Neural cell (in vitro differentiated cells): ENCODE measurements around the gene EEPD1. TPM values are rescaled to one million over a fixed set of nuclear protein-coding genes. Genes with fewer than 3 reads are reported as not detected.

Source experiments
- H2AFZ ChIP-seq: fragments of 200-600, 300-800 bp; sonication (generic), shearing (Covaris generic); 2 replicates; pipeline ENCODE4 v1.6.0; 2014; ENCODE audit warnings: low read depth, mild to moderate bottlenecking, antibody characterized with exemption, low read length, moderate library complexity
- H3F3A ChIP-seq: fragments of 200-600 bp; shearing (Covaris generic); 2 replicates; pipeline ENCODE4 v1.6.1; 2016; ENCODE audit warnings: mild to moderate bottlenecking, moderate library complexity, mixed read lengths, antibody characterized with exemption, low read length; ENCODE audit not compliant: insufficient read depth, poor library complexity, severe bottlenecking
- H3K27ac ChIP-seq: fragments of 200-600, 300-800 bp; sonication (generic), shearing (Covaris generic); 2 replicates; pipeline ENCODE4 v1.5.1; 2014; ENCODE audit warnings: mild to moderate bottlenecking, low read length, moderate library complexity
- H3K27me3 ChIP-seq: fragments of 300-800, 200-600 bp; sonication (generic), shearing (Covaris generic); 2 replicates; pipeline ENCODE4 v1.6.0; 2014; ENCODE audit warnings: mild to moderate bottlenecking, low read depth, low read length, moderate library complexity; ENCODE audit not compliant: insufficient read depth
- H3K36me3 ChIP-seq: fragments of 300-800, 200-600 bp; sonication (generic), shearing (Covaris generic); 2 replicates; pipeline ENCODE4 v1.5.1; 2014; ENCODE audit warnings: mild to moderate bottlenecking, antibody characterized with exemption, low read length, moderate library complexity; ENCODE audit not compliant: insufficient read depth
- H3K4me2 ChIP-seq: fragments of 300-800, 200-600 bp; sonication (generic), shearing (Covaris generic); 2 replicates; pipeline ENCODE4 v1.6.0; 2014; ENCODE audit warnings: mild to moderate bottlenecking, low read length
- H3K4me3 ChIP-seq: fragments of 300-800, 200-600 bp; sonication (generic), shearing (Covaris generic); 2 replicates; pipeline ENCODE4 v1.5.1; 2014; ENCODE audit warnings: mild to moderate bottlenecking, low read length, moderate library complexity
- H3K79me2 ChIP-seq: fragments of 200-600 bp; shearing (Covaris generic); replicated peaks from 2 replicates; pipeline ENCODE4 v1.6.0; 2014; ENCODE audit warnings: mild to moderate bottlenecking, low read length, moderate library complexity; ENCODE audit not compliant: insufficient read depth
- H3K9ac ChIP-seq: fragments of 300-800, 200-600 bp; sonication (generic), shearing (Covaris generic); 2 replicates; pipeline ENCODE4 v1.6.1; 2016; ENCODE audit warnings: mild to moderate bottlenecking, low read length, mixed read lengths
- H3K9me2 ChIP-seq: fragments of 200-600 bp; shearing (Covaris generic); 2 replicates; pipeline ENCODE4 v1.6.1; 2016; ENCODE audit warnings: mild to moderate bottlenecking, low read length, mixed read lengths; ENCODE audit not compliant: insufficient read depth
- H3K9me3 ChIP-seq: fragments of 200-600, 300-800 bp; sonication (generic), shearing (Covaris generic); 2 replicates; pipeline ENCODE4 v1.6.1; 2016; ENCODE audit warnings: mild to moderate bottlenecking, mixed run types, low read length, moderate library complexity, mixed read lengths
- H4K20me1 ChIP-seq: fragments of 200-600 bp; shearing (Covaris generic); 2 replicates; pipeline ENCODE4 v1.6.1; 2016; ENCODE audit warnings: mild to moderate bottlenecking, mixed run types; ENCODE audit not compliant: insufficient read depth
- CTCF ChIP-seq: fragments of 450-650 bp; IDR thresholded peaks from 2 replicates; pipeline ENCODE4 v1.5.1; 2014; ENCODE audit warnings: antibody characterized with exemption, mild to moderate bottlenecking, moderate library complexity; ENCODE audit not compliant: poor library complexity, severe bottlenecking
- EP300 ChIP-seq: fragments of 450-650 bp; conservative IDR thresholded peaks from 2 replicates; pipeline ENCODE4 v1.6.1; 2014; ENCODE audit warnings: antibody characterized with exemption, mild to moderate bottlenecking, moderate library complexity; ENCODE audit not compliant: poor library complexity, severe bottlenecking
- EZH2 ChIP-seq: fragments of 200-600, 300-800 bp; shearing (Covaris generic), sonication (generic); IDR thresholded peaks from 2 replicates; pipeline ENCODE4 v1.6.1; 2014; ENCODE audit warnings: antibody characterized with exemption, low read length, borderline replicate concordance, mild to moderate bottlenecking; ENCODE audit not compliant: insufficient read depth, poor library complexity, severe bottlenecking
- MXI1 ChIP-seq: fragments of 450-650 bp; conservative IDR thresholded peaks from 2 replicates; pipeline ENCODE4 v1.6.1; 2014; ENCODE audit warnings: antibody characterized with exemption, mild to moderate bottlenecking; ENCODE audit not compliant: poor library complexity, severe bottlenecking
- POLR2AphosphoS5 ChIP-seq: IDR thresholded peaks from 2 replicates; pipeline ENCODE4 v1.6.1; 2012
- RAD21 ChIP-seq: fragments of 450-650 bp; conservative IDR thresholded peaks from 2 replicates; pipeline ENCODE4 v1.6.1; 2014; ENCODE audit warnings: antibody characterized with exemption, mild to moderate bottlenecking, moderate library complexity
- REST ChIP-seq: IDR thresholded peaks from 2 replicates; pipeline ENCODE4 v1.6.1; 2012; ENCODE audit warnings: borderline replicate concordance
- SMC3 ChIP-seq: fragments of 450-650 bp; conservative IDR thresholded peaks from 2 replicates; pipeline ENCODE4 v1.6.1; 2014; ENCODE audit warnings: antibody characterized with exemption, mild to moderate bottlenecking, moderate library complexity; ENCODE audit not compliant: poor library complexity
- TAF1 ChIP-seq: IDR thresholded peaks from 2 replicates; pipeline ENCODE4 v1.6.1; 2012; ENCODE audit warnings: low read depth
- polyA plus RNA-seq: library from polyadenylated mRNA; depleted of rRNA; stranded (reverse); fragments of >200 nt; gene quantifications from 2 replicates; pipeline ENCODE4 v1.2.3, GENCODE V29; 2014

The EEPD1 gene
- polyA plus RNA-seq, 1 donor from 2014 or later: 4.2 TPM

GRCh38 chr7:36264123-36264801 is 111.2 kb downstream of the EEPD1 start:
- H3K27ac ChIP-seq: no peak overlapping the region
- no peaks in the 10 kb centered on the region for H3K9me3 ChIP-seq
- no peak overlapping the region for H3K9ac ChIP-seq
- H3K9me2 ChIP-seq: no peaks in the 10 kb centered on the region
- no peaks in the 10 kb centered on the region for H3K79me2 ChIP-seq
- H3K4me2 ChIP-seq: no peak overlapping the region
- no peak overlapping the region for H3K4me3 ChIP-seq
- H4K20me1 ChIP-seq: no peaks in the 10 kb centered on the region
- no peaks in the 10 kb centered on the region for H3K27me3 ChIP-seq
- H3K36me3 ChIP-seq: no peaks in the 10 kb centered on the region
- H3F3A ChIP-seq: no peaks in the 10 kb centered on the region
- no peak overlapping the region for H2AFZ ChIP-seq
- no peak for TF ChIP-seq EP300
- TF ChIP-seq REST: no peak
- TF ChIP-seq EZH2: no peak
- no peak for TF ChIP-seq RAD21
- no peak for TF ChIP-seq SMC3
- no peak for TF ChIP-seq CTCF
- no peak for TF ChIP-seq POLR2AphosphoS5
- no peak for TF ChIP-seq TAF1
- no peak for TF ChIP-seq MXI1

GRCh38 chr7:36264913-36265516 is 112.0 kb downstream of the EEPD1 start:
- TF ChIP-seq RAD21 (no peak), CTCF (no peak), SMC3 (no peak), POLR2AphosphoS5 (no peak), EZH2 (no peak), MXI1 (no peak), REST (no peak), TAF1 (no peak), EP300 (no peak)
- no peak overlapping the region for H3K4me2 ChIP-seq
- no peak overlapping the region for H3K27ac ChIP-seq

More at GRCh38 chr7:36264913-36265516, 112.0 kb downstream of the EEPD1 start:
- no peak overlapping the region for H2AFZ ChIP-seq
- no peak overlapping the region for H3K9ac ChIP-seq
- H3K9me2 ChIP-seq: no peaks in the 10 kb centered on the region
- no peaks in the 10 kb centered on the region for H3K36me3 ChIP-seq
- H3K4me3 ChIP-seq: no peak overlapping the region
- H3F3A ChIP-seq: no peaks in the 10 kb centered on the region
- H3K79me2 ChIP-seq: no peaks in the 10 kb centered on the region
- no peaks in the 10 kb centered on the region for H3K27me3 ChIP-seq
- H4K20me1 ChIP-seq: no peaks in the 10 kb centered on the region
- no peaks in the 10 kb centered on the region for H3K9me3 ChIP-seq
